GM23338 (cell line): ENCODE measurements around the gene IBA57. TPM values are rescaled to one million over a fixed set of nuclear protein-coding genes. Genes with fewer than 3 reads are reported as not detected.

Experiments used
- ATAC-seq: fragments of 200-7000 bp; cut with Tn5 transposase; 3 replicates; pipeline ENCODE4 v1.9.1; 2020
- DNase-seq: peaks from one replicate; pipeline ENCODE4 v3.0.0-alpha.2; 2015; ENCODE audit warnings: low spot score
- H2AFZ ChIP-seq: fragments of 200-600 bp; sonication (generic); 2 replicates; pipeline ENCODE4 v1.8.0; 2016; ENCODE audit warnings: antibody characterized with exemption, mild to moderate bottlenecking, moderate library complexity
- H3F3A ChIP-seq: fragments of 200-600 bp; sonication (generic); replicated peaks from 2 replicates; pipeline ENCODE4 v1.8.0; 2017; ENCODE audit warnings: antibody characterized with exemption, mixed run types, low read depth
- H3K27ac ChIP-seq: fragments of 200-600 bp; sonication (generic); 2 replicates; pipeline ENCODE4 v1.6.1; 2016; ENCODE audit warnings: low read depth
- H3K27me3 ChIP-seq: fragments of 200-600 bp; sonication (generic); 2 replicates; pipeline ENCODE4 v1.8.0; 2016; ENCODE audit warnings: mild to moderate bottlenecking, mixed run types, moderate library complexity; ENCODE audit not compliant: insufficient read depth
- H3K36me3 ChIP-seq: fragments of 200-600 bp; sonication (generic); 2 replicates; pipeline ENCODE4 v1.8.0; 2016; ENCODE audit warnings: mild to moderate bottlenecking; ENCODE audit not compliant: insufficient read depth
- H3K4me1 ChIP-seq: fragments of 200-600 bp; sonication (generic); 2 replicates; pipeline ENCODE4 v1.8.0; 2016; ENCODE audit warnings: mild to moderate bottlenecking, moderate library complexity; ENCODE audit not compliant: insufficient read depth
- H3K4me2 ChIP-seq: fragments of 200-600 bp; sonication (generic); 2 replicates; pipeline ENCODE4 v1.7.1; 2017; ENCODE audit warnings: mixed run types
- H3K4me3 ChIP-seq: fragments of 200-600 bp; sonication (generic); 2 replicates; pipeline ENCODE4 v1.6.1; 2016; ENCODE audit warnings: mixed run types
- H3K79me2 ChIP-seq: fragments of 200-600 bp; sonication (generic); replicated peaks from 2 replicates; pipeline ENCODE4 v1.8.0; 2017; ENCODE audit warnings: mild to moderate bottlenecking; ENCODE audit not compliant: insufficient read depth
- H3K9me2 ChIP-seq: fragments of 200-600 bp; sonication (generic); 2 replicates; pipeline ENCODE4 v1.8.0; 2017; ENCODE audit not compliant: insufficient read depth
- H4K20me1 ChIP-seq: fragments of 200-600 bp; sonication (generic); replicated peaks from 2 replicates; pipeline ENCODE4 v1.8.0; 2017; ENCODE audit warnings: mild to moderate bottlenecking; ENCODE audit not compliant: insufficient read depth
- H3K27ac Mint-ChIP-seq: 2 replicates; pipeline ENCODE4 v1.8.0; 2020; ENCODE audit warnings: inconsistent platforms, mild to moderate bottlenecking, moderate library complexity, mixed read lengths
- H3K27me3 Mint-ChIP-seq: 3 replicates; pipeline ENCODE4 v1.8.0; 2022; ENCODE audit warnings: low read depth, mild to moderate bottlenecking, moderate library complexity, mixed read lengths, inconsistent platforms; ENCODE audit not compliant: insufficient read depth, poor library complexity
- H3K36me3 Mint-ChIP-seq: 3 replicates; pipeline ENCODE4 v1.8.0; 2021; ENCODE audit warnings: low read depth, mild to moderate bottlenecking, inconsistent platforms, moderate library complexity, mixed read lengths
- H3K4me1 Mint-ChIP-seq: 3 replicates; pipeline ENCODE4 v1.8.0; 2020; ENCODE audit warnings: mild to moderate bottlenecking, inconsistent platforms, mixed read lengths
- H3K4me3 Mint-ChIP-seq: 3 replicates; pipeline ENCODE4 v1.8.0; 2021; ENCODE audit warnings: moderate library complexity, mild to moderate bottlenecking, inconsistent platforms, mixed read lengths
- H3K9me3 Mint-ChIP-seq: 3 replicates; pipeline ENCODE4 v1.8.0; 2020; ENCODE audit warnings: moderate library complexity, mild to moderate bottlenecking, inconsistent platforms, mixed read lengths
- CREB1 ChIP-seq: fragments of 250-450 bp; sonication (Bioruptor Pico); IDR thresholded peaks from 2 replicates; pipeline ENCODE4 v1.5.0; 2020; ENCODE audit warnings: low read depth, mild to moderate bottlenecking, moderate library complexity
- EZH2 ChIP-seq: fragments of 200-600 bp; sonication (generic); IDR thresholded peaks from one replicate; pipeline ENCODE4 v1.8.0; 2017; ENCODE audit warnings: antibody characterized with exemption, mild to moderate bottlenecking, low read depth; ENCODE audit not compliant: unreplicated experiment
- EZH2phosphoT487 ChIP-seq: fragments of 200-600 bp; sonication (generic); IDR thresholded peaks from one replicate; pipeline ENCODE4 v1.8.1; 2018; ENCODE audit warnings: antibody characterized with exemption; ENCODE audit not compliant: unreplicated experiment
- JUNB ChIP-seq: IDR thresholded peaks from one replicate; pipeline ENCODE4 v1.6.1; 2016; ENCODE audit warnings: antibody characterized with exemption; ENCODE audit not compliant: unreplicated experiment
- NANOG ChIP-seq: IDR thresholded peaks from 2 replicates; pipeline ENCODE4 v1.6.1; 2016; ENCODE audit warnings: antibody characterized with exemption, borderline replicate concordance
- POLR2AphosphoS5 ChIP-seq: IDR thresholded peaks from 2 replicates; pipeline ENCODE4 v1.6.1; 2016; ENCODE audit warnings: antibody characterized with exemption, low read depth
- STAT1 ChIP-seq: IDR thresholded peaks from one replicate; pipeline ENCODE4 v1.6.1; 2016; ENCODE audit warnings: antibody characterized with exemption; ENCODE audit not compliant: unreplicated experiment
- ZNF114 ChIP-seq: fragments of 250-450 bp; sonication (Bioruptor Pico); IDR thresholded peaks from 2 replicates; pipeline ENCODE4 v1.5.0; 2020; ENCODE audit warnings: mild to moderate bottlenecking, moderate library complexity
- ZNF331 ChIP-seq: fragments of 250-450 bp; sonication (Bioruptor Pico); IDR thresholded peaks from 2 replicates; pipeline ENCODE4 v1.5.0; 2020; ENCODE audit warnings: low read depth, mild to moderate bottlenecking, moderate library complexity
- polyA plus RNA-seq: library from polyadenylated mRNA; unstranded; fragments of >200 nt; fragmentation: Nextera tagmentation; extraction: Ambion mirVana; gene quantifications from 2 replicates; pipeline ENCODE4 v1.2.1, GENCODE V29; 2016
- total RNA-seq: library from RNA; depleted of rRNA; stranded (reverse); fragments of >200 nt; shearing (Covaris generic); gene quantifications from 2 replicates; pipeline ENCODE4 v1.2.3, GENCODE V29; 2014
- TF ChIP-seq, protein P1 (sequence below): IDR thresholded peaks from one replicate; pipeline ENCODE4 v1.6.1; 2018; ENCODE audit warnings: antibody characterized with exemption; ENCODE audit not compliant: unreplicated experiment
- TF ChIP-seq, protein P2 (sequence below): IDR thresholded peaks from 2 replicates; pipeline ENCODE4 v1.6.1; 2016; ENCODE audit warnings: antibody characterized with exemption
- TF ChIP-seq, protein P3 (sequence below), 2 experiments: fragments of 200-600 bp in 1 of 2; sonication (generic) in 1 of 2; conservative IDR thresholded peaks; 2 replicates each; pipeline versions ENCODE4 v1.5.1 to v1.6.1; 2016 to 2017; ENCODE audit warnings: antibody characterized with exemption in 2 of 2, low read depth in 2 of 2, mild to moderate bottlenecking in 2 of 2, moderate library complexity in 1 of 2

The IBA57 gene
- total and polyA plus RNA-seq, 2 experiments from 2014 or later: 1.1 to 10.3 TPM

DNA sequence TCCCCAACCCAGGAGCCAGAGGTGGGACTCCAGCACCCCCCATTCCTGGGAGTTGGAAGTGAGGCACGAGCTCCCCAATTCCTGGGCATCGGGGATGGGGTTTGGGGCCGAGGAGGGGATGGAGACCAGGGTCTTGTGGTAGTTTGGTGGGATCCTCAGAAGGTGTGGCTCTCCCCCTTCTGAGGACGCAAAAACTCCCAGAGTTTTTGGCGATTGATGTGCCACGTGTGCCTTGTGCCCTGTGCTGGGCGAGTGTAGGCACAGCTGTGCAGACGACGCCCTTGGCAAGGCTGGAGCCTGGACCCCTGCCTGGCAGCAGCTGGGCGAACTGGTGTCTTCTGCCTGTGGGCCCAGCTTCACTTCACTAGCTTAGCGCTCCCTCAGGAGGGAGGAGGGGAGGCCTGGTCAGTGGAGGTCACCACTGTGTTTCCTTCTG, 22.9 kb upstream of the IBA57 start (continued):
- TF ChIP-seq, protein P1, sequence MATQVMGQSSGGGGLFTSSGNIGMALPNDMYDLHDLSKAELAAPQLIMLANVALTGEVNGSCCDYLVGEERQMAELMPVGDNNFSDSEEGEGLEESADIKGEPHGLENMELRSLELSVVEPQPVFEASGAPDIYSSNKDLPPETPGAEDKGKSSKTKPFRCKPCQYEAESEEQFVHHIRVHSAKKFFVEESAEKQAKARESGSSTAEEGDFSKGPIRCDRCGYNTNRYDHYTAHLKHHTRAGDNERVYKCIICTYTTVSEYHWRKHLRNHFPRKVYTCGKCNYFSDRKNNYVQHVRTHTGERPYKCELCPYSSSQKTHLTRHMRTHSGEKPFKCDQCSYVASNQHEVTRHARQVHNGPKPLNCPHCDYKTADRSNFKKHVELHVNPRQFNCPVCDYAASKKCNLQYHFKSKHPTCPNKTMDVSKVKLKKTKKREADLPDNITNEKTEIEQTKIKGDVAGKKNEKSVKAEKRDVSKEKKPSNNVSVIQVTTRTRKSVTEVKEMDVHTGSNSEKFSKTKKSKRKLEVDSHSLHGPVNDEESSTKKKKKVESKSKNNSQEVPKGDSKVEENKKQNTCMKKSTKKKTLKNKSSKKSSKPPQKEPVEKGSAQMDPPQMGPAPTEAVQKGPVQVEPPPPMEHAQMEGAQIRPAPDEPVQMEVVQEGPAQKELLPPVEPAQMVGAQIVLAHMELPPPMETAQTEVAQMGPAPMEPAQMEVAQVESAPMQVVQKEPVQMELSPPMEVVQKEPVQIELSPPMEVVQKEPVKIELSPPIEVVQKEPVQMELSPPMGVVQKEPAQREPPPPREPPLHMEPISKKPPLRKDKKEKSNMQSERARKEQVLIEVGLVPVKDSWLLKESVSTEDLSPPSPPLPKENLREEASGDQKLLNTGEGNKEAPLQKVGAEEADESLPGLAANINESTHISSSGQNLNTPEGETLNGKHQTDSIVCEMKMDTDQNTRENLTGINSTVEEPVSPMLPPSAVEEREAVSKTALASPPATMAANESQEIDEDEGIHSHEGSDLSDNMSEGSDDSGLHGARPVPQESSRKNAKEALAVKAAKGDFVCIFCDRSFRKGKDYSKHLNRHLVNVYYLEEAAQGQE: no peak
- no peak for TF ChIP-seq ZNF114
- no peak for TF ChIP-seq CREB1 (CRISPR knock-in tag)

DNA sequence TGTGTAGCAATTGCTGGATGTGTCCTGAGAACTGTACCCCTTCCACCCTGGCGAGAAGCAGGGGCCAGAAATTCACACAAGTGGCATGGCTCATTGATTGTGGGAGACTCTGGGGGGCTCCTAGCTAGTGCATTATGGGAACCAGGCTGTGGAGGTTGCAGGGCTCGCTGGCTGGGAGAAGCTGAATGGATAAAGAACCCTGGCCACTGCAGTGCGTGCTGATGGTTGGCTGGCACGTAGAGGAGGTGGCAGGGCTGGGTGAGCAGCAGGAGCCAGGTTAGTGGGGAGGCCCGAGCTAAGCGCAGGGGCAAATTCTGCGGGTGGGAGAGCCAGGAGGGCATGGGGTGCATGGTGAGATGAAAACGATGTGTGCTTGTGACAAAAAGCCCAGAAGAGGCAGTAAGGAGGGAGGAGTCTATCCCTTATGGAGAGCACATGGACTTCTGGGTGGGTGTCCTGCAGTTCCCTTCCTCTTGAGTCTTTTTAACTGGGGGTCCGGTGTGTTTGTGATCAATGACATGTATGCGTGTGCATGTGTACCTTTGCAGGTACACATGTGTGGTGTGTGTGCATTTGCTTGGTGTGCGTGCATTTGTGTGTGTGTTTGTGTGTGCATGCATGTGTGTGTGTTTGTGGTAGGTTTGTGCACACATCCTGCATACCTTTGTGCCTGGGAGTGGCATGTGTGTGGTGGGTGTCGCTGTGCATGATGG, 22.0 kb upstream of the IBA57 start:
- Histone ChIP-seq H3K27me3 (no peaks in the 10 kb centered on the region), H3K4me3 (no peak overlapping the region), H3K79me2 (peaks cover 34% of the 10 kb centered on the region), H3K4me1 (peaks cover 5% of the 10 kb centered on the region; the same call in 1 of the 2 replicates), H3K27ac (no peak overlapping the region), H3F3A (no peaks in the 10 kb centered on the region), H4K20me1 (no peaks in the 10 kb centered on the region), H3K9me2 (no peaks in the 10 kb centered on the region), H2AFZ (no peak overlapping the region), H3K4me2 (no peak overlapping the region), H3K36me3 (no peaks in the 10 kb centered on the region)
- H3K4me3 Mint-ChIP-seq: no peak overlapping the region; the same call in 1 of the 3 replicates
- H3K27me3 Mint-ChIP-seq: peaks cover 13% of the 10 kb centered on the region
- H3K27ac Mint-ChIP-seq: no peak overlapping the region
- no peaks in the 10 kb centered on the region; the same call in 1 of the 3 replicates for H3K36me3 Mint-ChIP-seq
- no peaks in the 10 kb centered on the region; the same call in 2 of the 3 replicates for H3K9me3 Mint-ChIP-seq
- no peak for ATAC-seq
- DNase-seq: no peak
- peaks cover 2% of the 10 kb centered on the region; the same call in 1 of the 3 replicates for H3K4me1 Mint-ChIP-seq
- TF ChIP-seq ZNF331 (CRISPR knock-in tag) (no peak), JUNB (no peak), EZH2phosphoT487 (no peak), STAT1 (no peak), NANOG (no peak), EZH2 (no peak), POLR2AphosphoS5 (no peak), CREB1 (CRISPR knock-in tag) (no peak), ZNF114 (no peak)
- TF ChIP-seq, protein P1: no peak
- TF ChIP-seq, protein P2, sequence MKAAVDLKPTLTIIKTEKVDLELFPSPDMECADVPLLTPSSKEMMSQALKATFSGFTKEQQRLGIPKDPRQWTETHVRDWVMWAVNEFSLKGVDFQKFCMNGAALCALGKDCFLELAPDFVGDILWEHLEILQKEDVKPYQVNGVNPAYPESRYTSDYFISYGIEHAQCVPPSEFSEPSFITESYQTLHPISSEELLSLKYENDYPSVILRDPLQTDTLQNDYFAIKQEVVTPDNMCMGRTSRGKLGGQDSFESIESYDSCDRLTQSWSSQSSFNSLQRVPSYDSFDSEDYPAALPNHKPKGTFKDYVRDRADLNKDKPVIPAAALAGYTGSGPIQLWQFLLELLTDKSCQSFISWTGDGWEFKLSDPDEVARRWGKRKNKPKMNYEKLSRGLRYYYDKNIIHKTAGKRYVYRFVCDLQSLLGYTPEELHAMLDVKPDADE: no peak
- TF ChIP-seq, protein P3, sequence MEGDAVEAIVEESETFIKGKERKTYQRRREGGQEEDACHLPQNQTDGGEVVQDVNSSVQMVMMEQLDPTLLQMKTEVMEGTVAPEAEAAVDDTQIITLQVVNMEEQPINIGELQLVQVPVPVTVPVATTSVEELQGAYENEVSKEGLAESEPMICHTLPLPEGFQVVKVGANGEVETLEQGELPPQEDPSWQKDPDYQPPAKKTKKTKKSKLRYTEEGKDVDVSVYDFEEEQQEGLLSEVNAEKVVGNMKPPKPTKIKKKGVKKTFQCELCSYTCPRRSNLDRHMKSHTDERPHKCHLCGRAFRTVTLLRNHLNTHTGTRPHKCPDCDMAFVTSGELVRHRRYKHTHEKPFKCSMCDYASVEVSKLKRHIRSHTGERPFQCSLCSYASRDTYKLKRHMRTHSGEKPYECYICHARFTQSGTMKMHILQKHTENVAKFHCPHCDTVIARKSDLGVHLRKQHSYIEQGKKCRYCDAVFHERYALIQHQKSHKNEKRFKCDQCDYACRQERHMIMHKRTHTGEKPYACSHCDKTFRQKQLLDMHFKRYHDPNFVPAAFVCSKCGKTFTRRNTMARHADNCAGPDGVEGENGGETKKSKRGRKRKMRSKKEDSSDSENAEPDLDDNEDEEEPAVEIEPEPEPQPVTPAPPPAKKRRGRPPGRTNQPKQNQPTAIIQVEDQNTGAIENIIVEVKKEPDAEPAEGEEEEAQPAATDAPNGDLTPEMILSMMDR (conservative IDR thresholded peaks at IDR 0.05; ENCODE audit: low read depth in 2 of 2): no peak
